H1 (cell line): ENCODE measurements around the gene MAP1B. TPM values are rescaled to one million over a fixed set of nuclear protein-coding genes. Genes with fewer than 3 reads are reported as not detected.

Experiments
- CTCF ChIA-PET: fragments of 300-600 bp; sonication (Branson Sonifier 250); formaldehyde crosslinking; loops from one replicate; lab custom pipeline; 2021; ENCODE audit not compliant: partially characterized antibody; lab: Charles Lee
- POLR2A ChIA-PET: fragments of 300-600 bp; sonication (Branson Sonifier 250); formaldehyde crosslinking; loops from one replicate; lab custom pipeline; 2021; ENCODE audit warnings: inconsistent platforms; ENCODE audit not compliant: partially characterized antibody; lab: Charles Lee
- DNase-seq, 2 experiments: peaks; one replicate each; pipeline versions ENCODE4 v3.0.0 to v3.0.0-alpha.2; 2010 to 2022; ENCODE audit warnings: low spot score in 2 of 2, low read depth in 1 of 2, mixed read lengths in 1 of 2
- FAIRE-seq: peaks from 2 replicates; lab custom pipeline; 2011; peaks lifted over from hg19 to GRCh38; lab: Jason Lieb, UNC
- H2AFZ ChIP-seq: 2 replicates; pipeline ENCODE4 v1.8.1; 2012; ENCODE audit warnings: low read length, inconsistent platforms
- H2AK5ac ChIP-seq: 2 replicates; pipeline ENCODE4 v1.6.1; 2013; ENCODE audit warnings: low read depth, low read length
- H2BK120ac ChIP-seq: replicated peaks from 2 replicates; pipeline ENCODE3; 2013; ENCODE audit warnings: low read depth, low read length, inconsistent platforms
- H2BK12ac ChIP-seq: 2 replicates; pipeline ENCODE4 v1.6.1; 2013; ENCODE audit warnings: low read depth, low read length
- H2BK15ac ChIP-seq: 2 replicates; pipeline ENCODE4 v1.6.1; 2013; ENCODE audit warnings: low read length
- H2BK20ac ChIP-seq: 2 replicates; pipeline ENCODE4 v1.6.1; 2013; ENCODE audit warnings: low read length
- H2BK5ac ChIP-seq: 2 replicates; pipeline ENCODE4 v1.6.1; 2013; ENCODE audit warnings: low read depth, low read length
- H3K14ac ChIP-seq: 2 replicates; pipeline ENCODE4 v1.6.1; 2013; ENCODE audit warnings: inconsistent platforms; ENCODE audit not compliant: insufficient read length
- H3K18ac ChIP-seq: 2 replicates; pipeline ENCODE4 v1.6.1; 2013; ENCODE audit warnings: low read length; ENCODE audit errors: extremely low read depth
- H3K23ac ChIP-seq: 2 replicates; pipeline ENCODE4 v1.6.1; 2013; ENCODE audit warnings: inconsistent platforms; ENCODE audit not compliant: insufficient read length
- H3K23me2 ChIP-seq: 2 replicates; pipeline ENCODE4 v1.6.1; 2013; ENCODE audit warnings: low read depth, low read length
- H3K27ac ChIP-seq: 2 replicates; pipeline ENCODE4 v1.6.1; 2011; ENCODE audit warnings: low read depth, low read length, inconsistent platforms
- H3K27me3 ChIP-seq, 4 experiments: replicated peaks in 1 of 4; 1 replicate in 1 of 4; 2 replicates in 3 of 4; pipeline versions ENCODE4 v1.6.1 to v1.8.1; 2011 to 2013; ENCODE audit warnings: low read length in 3 of 4, mild to moderate bottlenecking in 3 of 4, inconsistent platforms in 2 of 4, mixed read lengths in 2 of 4, moderate library complexity in 1 of 4; ENCODE audit not compliant: control insufficient read depth in 3 of 4, insufficient read depth in 3 of 4; ENCODE audit errors: extremely low read depth in 1 of 4
- H3K36me3 ChIP-seq, 4 experiments: 2 replicates each; pipeline versions ENCODE4 v1.6.1 to v1.8.1; 2011 to 2013; ENCODE audit warnings: mild to moderate bottlenecking in 4 of 4, low read length in 3 of 4, moderate library complexity in 2 of 4, control low read depth in 1 of 4, inconsistent platforms in 1 of 4; ENCODE audit not compliant: insufficient read depth in 4 of 4, control insufficient read depth in 2 of 4
- H3K4ac ChIP-seq: replicated peaks from 2 replicates; pipeline ENCODE3; 2013; ENCODE audit warnings: low read length, low read depth, mixed read lengths, inconsistent platforms; ENCODE audit not compliant: insufficient read length
- H3K4me1 ChIP-seq, 4 experiments: replicated peaks in 1 of 4; 1 replicate in 1 of 4; 2 replicates in 3 of 4; pipeline versions ENCODE4 v1.6.1 to v1.8.1; 2011 to 2013; ENCODE audit warnings: low read length in 3 of 4, inconsistent platforms in 2 of 4, mixed read lengths in 1 of 4; ENCODE audit not compliant: insufficient read depth in 4 of 4, control insufficient read depth in 3 of 4
- H3K4me2 ChIP-seq, 2 experiments: 2 replicates each; pipeline versions ENCODE4 v1.6.1 to v1.8.1; 2011 to 2013; ENCODE audit warnings: low read depth in 2 of 2, low read length in 2 of 2, control low read depth in 1 of 2, inconsistent platforms in 1 of 2, mild to moderate bottlenecking in 1 of 2; ENCODE audit not compliant: insufficient read depth in 1 of 2
- H3K4me3 ChIP-seq, 4 experiments: fragments of 200-600, 300-600 bp in 1 of 4; sonication (generic), shearing (Covaris generic), sonication (Bioruptor Twin) in 1 of 4; 2 replicates each; pipeline versions ENCODE4 v1.5.1 to v1.8.1; 2011 to 2016; ENCODE audit warnings: low read length in 4 of 4, low read depth in 3 of 4, control low read depth in 2 of 4, inconsistent platforms in 2 of 4, mild to moderate bottlenecking in 2 of 4, mixed read lengths in 1 of 4, moderate library complexity in 1 of 4; ENCODE audit not compliant: insufficient read depth in 2 of 4; ENCODE audit errors: extremely low read depth in 1 of 4
- H3K56ac ChIP-seq: replicated peaks from 2 replicates; pipeline ENCODE3; 2013; ENCODE audit warnings: low read depth, mild to moderate bottlenecking, mixed read lengths, low read length, inconsistent platforms; ENCODE audit not compliant: insufficient read length
- H3K79me1 ChIP-seq: 2 replicates; pipeline ENCODE4 v1.6.1; 2013; ENCODE audit warnings: low read depth, low read length, control low read depth
- H3K79me2 ChIP-seq, 2 experiments: 2 replicates each; pipeline versions ENCODE4 v1.6.1 to v1.8.1; 2012 to 2013; ENCODE audit warnings: low read length in 2 of 2, mild to moderate bottlenecking in 2 of 2, inconsistent platforms in 1 of 2; ENCODE audit not compliant: insufficient read depth in 2 of 2, control insufficient read depth in 1 of 2
- H3K9ac ChIP-seq, 4 experiments: replicated peaks in 1 of 4; 1 replicate in 1 of 4; 2 replicates in 3 of 4; pipeline versions ENCODE4 v1.6.1 to v1.8.1; 2011 to 2013; ENCODE audit warnings: low read depth in 3 of 4, low read length in 3 of 4, control low read depth in 2 of 4, mild to moderate bottlenecking in 2 of 4, moderate library complexity in 2 of 4, inconsistent platforms in 1 of 4; ENCODE audit errors: extremely low read depth in 1 of 4
- H3K9me3 ChIP-seq, 2 experiments: 2 replicates each; pipeline versions ENCODE4 v1.6.1 to v1.8.1; 2012 to 2013; ENCODE audit warnings: mild to moderate bottlenecking in 2 of 2, moderate library complexity in 2 of 2, control low read depth in 1 of 2, inconsistent platforms in 1 of 2, low read depth in 1 of 2, low read length in 1 of 2, mixed read lengths in 1 of 2; ENCODE audit not compliant: insufficient read depth in 2 of 2
- H4K20me1 ChIP-seq, 2 experiments: replicated peaks in 1 of 2; 2 replicates each; pipeline versions ENCODE3 to v1.8.1; 2011 to 2013; ENCODE audit warnings: inconsistent platforms in 2 of 2, low read length in 2 of 2, mild to moderate bottlenecking in 1 of 2; ENCODE audit not compliant: insufficient read depth in 2 of 2, control insufficient read depth in 1 of 2
- H4K5ac ChIP-seq: 2 replicates; pipeline ENCODE4 v1.6.1; 2013; ENCODE audit warnings: low read length, low read depth, mixed read lengths, inconsistent platforms; ENCODE audit not compliant: insufficient read length
- H4K8ac ChIP-seq: 2 replicates; pipeline ENCODE4 v1.8.0; 2013; ENCODE audit warnings: mild to moderate bottlenecking, moderate library complexity, low read length, inconsistent platforms; ENCODE audit not compliant: insufficient read depth; ENCODE audit errors: extremely low read depth
- H4K91ac ChIP-seq: replicated peaks from 2 replicates; pipeline ENCODE3; 2013; ENCODE audit warnings: low read length, mixed read lengths, inconsistent platforms; ENCODE audit not compliant: insufficient read length
- CTBP2 ChIP-seq: IDR thresholded peaks from 2 replicates; pipeline ENCODE4 v1.7.0; 2011; ENCODE audit warnings: borderline replicate concordance, mild to moderate bottlenecking, moderate library complexity, mixed read lengths, low read length; ENCODE audit not compliant: insufficient read depth, insufficient read length
- HDAC2 ChIP-seq, 2 experiments: fragments of 300-600 bp in 1 of 2; sonication (generic) in 1 of 2; IDR thresholded peaks; 2 replicates each; pipeline ENCODE4 v1.6.1; 2011 to 2012; ENCODE audit warnings: low read depth in 2 of 2, low read length in 2 of 2, mild to moderate bottlenecking in 2 of 2, moderate library complexity in 2 of 2, borderline replicate concordance in 1 of 2, inconsistent platforms in 1 of 2
- PHF8 ChIP-seq: fragments of 200-600 bp; sonication (generic); conservative IDR thresholded peaks from 2 replicates; pipeline ENCODE4 v1.7.1; 2012; ENCODE audit warnings: low read depth, mild to moderate bottlenecking, inconsistent platforms, low read length, moderate library complexity
- SIN3A ChIP-seq, 2 experiments: IDR thresholded peaks in 1 of 2; conservative IDR thresholded peaks in 1 of 2; 2 replicates each; pipeline ENCODE4 v1.6.1; 2011 to 2012; ENCODE audit warnings: low read length in 2 of 2, improper control_type of control experiment in 1 of 2, low read depth in 1 of 2, mild to moderate bottlenecking in 1 of 2
- SP1 ChIP-seq: IDR thresholded peaks from 2 replicates; pipeline ENCODE4 v1.6.1; 2011; ENCODE audit warnings: low read depth, low read length
- SUZ12 ChIP-seq: fragments of 200-600 bp; sonication (generic); IDR thresholded peaks from 2 replicates; pipeline ENCODE4 v1.6.1; 2012; ENCODE audit warnings: mild to moderate bottlenecking, inconsistent platforms, low read length, moderate library complexity, mixed read lengths
- WGBS, 2 experiments: shearing (Covaris generic) in 1 of 2; methylation state at CpG; one replicate each; pipeline versions ENCODE4 v1.1.6 to v1.1.7; 2013 to 2015; ENCODE audit warnings: low lambda C conversion rate in 2 of 2, mixed read lengths in 2 of 2, inconsistent platforms in 1 of 2, low coverage in 1 of 2, missing lambda C conversion rate in 1 of 2; ENCODE audit not compliant: insufficient replicate concordance in 2 of 2, insufficient coverage in 1 of 2, insufficient read length in 1 of 2; ENCODE audit errors: extremely low coverage in 1 of 2, missing lambda C conversion rate in 1 of 2; 5-methylcytosine and 5-hydroxymethylcytosine counted together
- polyA plus RNA-seq, 7 experiments: library from polyadenylated mRNA; depleted of rRNA in 3 of 7; stranded (reverse) in 5 of 7; unstranded in 2 of 7; fragments of >200 nt in 5 of 7; fragments of 200-250 nt in 2 of 7; gene quantifications; 1 replicate in 5 of 7; 2 replicates in 1 of 7; 4 replicates in 1 of 7; pipeline versions ENCODE4 v1.2.1 to v1.2.3, GENCODE V29; 2011 to 2013; ENCODE audit warnings: missing spikeins in 2 of 7, mixed read lengths in 2 of 7
- total RNA-seq: library from RNA; stranded (reverse); fragmentation: NEBNext Ultra II Directional; extraction: Animal tissue kit (Norgen Biotek cat#: 25700); gene quantifications from 2 replicates; pipeline ENCODE4 v1.2.1, GENCODE V29; 2021
- TF ChIP-seq, protein P1 (sequence below): IDR thresholded peaks from 2 replicates; pipeline ENCODE4 v1.6.1; 2011; ENCODE audit warnings: low read length, improper control_type of control experiment

The MAP1B gene
- total and polyA plus RNA-seq, 2 of the 8 experiments (the other 6 are each of a cell fraction or from before 2014, with no cell fraction given) = 24.5 to 120 TPM

DNA sequence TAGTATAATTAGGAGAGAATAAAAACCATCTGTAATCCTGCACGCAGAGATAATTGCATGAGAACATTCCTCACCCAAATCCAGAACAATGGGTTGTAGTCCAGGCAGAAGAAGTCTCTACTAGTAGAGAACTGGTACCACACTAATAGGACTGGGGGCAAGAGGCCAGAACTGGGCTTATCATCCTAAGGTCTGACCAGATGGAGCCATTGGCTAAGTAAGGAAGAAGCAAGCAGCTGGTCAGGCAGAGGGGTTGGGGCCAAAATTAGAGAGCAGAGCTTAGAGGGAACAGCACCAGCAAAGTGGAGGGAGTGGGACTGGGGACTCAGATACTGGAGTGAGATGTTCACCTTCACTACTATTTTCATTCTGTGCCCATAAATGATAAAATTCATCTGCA is 35.4 kb upstream of the MAP1B start:
- H2BK20ac ChIP-seq = no peak overlapping the region
- POLR2A ChIA-PET = interaction anchor here (0.9 kb wide), 1 partner anchor 9 kb away, joined by 5 read pairs; no protein-coding TSS in a partner anchor
- no peaks in the 10 kb centered on the region for H3K79me2 ChIP-seq
- H3K4ac ChIP-seq = no peak overlapping the region
- 100% methylated on average over 1 of the region's 1 CpG; no CpG with 5 or more reads in 1 of the 2 experiments for WGBS, 2 experiments
- no peak overlapping the region for H2BK5ac ChIP-seq
- no peaks in the 10 kb centered on the region for H3K36me3 ChIP-seq
- H3K23ac ChIP-seq = no peak overlapping the region
- DNase-seq (no peak), FAIRE-seq (no peak)
- no peak overlapping the region for H3K56ac ChIP-seq
- no peaks in the 10 kb centered on the region for H3K27me3 ChIP-seq
- H2BK120ac ChIP-seq = no peak overlapping the region
- no peaks in the 10 kb centered on the region for H3K79me1 ChIP-seq
- CTCF ChIA-PET = no interaction called here
- no peak overlapping the region for H4K91ac ChIP-seq
- no peak overlapping the region for H4K8ac ChIP-seq
- no peak overlapping the region for H2BK15ac ChIP-seq
- no peak overlapping the region for H4K5ac ChIP-seq
- H3K23me2 ChIP-seq = no peaks in the 10 kb centered on the region
- H3K9ac ChIP-seq = no peak overlapping the region
- no peak overlapping the region for H3K14ac ChIP-seq
- no peak overlapping the region for H3K4me2 ChIP-seq
- H2AK5ac ChIP-seq = no peak overlapping the region
- no peaks in the 10 kb centered on the region for H3K9me3 ChIP-seq
- H3K27ac ChIP-seq = no peak overlapping the region
- H3K18ac ChIP-seq = no peak overlapping the region
- peaks cover 3 to 12% (median 9%) of the 10 kb centered on the region in 4 experiments; a peak in 6 of 7 replicates for H3K4me1 ChIP-seq
- H2AFZ ChIP-seq = no peak overlapping the region
- H4K20me1 ChIP-seq = no peaks in the 10 kb centered on the region
- H3K4me3 ChIP-seq = no peak overlapping the region
- H2BK12ac ChIP-seq = no peak overlapping the region
- TF ChIP-seq SUZ12 (no peak), HDAC2 (IDR thresholded peaks at IDR 0.05; ENCODE audit: borderline replicate concordance in 1 of 2, low read depth in 2 of 2, low read length in 2 of 2) (no peak), SP1 (no peak), SIN3A (conservative IDR thresholded peaks at IDR 0.05 in 1 of 2, IDR thresholded peaks at IDR 0.05 in 1 of 2; ENCODE audit: low read depth in 1 of 2, low read length in 2 of 2) (no peak), CTBP2 (no peak), PHF8 (no peak)
- TF ChIP-seq, protein P1, sequence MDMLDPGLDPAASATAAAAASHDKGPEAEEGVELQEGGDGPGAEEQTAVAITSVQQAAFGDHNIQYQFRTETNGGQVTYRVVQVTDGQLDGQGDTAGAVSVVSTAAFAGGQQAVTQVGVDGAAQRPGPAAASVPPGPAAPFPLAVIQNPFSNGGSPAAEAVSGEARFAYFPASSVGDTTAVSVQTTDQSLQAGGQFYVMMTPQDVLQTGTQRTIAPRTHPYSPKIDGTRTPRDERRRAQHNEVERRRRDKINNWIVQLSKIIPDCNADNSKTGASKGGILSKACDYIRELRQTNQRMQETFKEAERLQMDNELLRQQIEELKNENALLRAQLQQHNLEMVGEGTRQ = no peak
